Neuronal stem cell (in vitro differentiated cells): Measurements from ENCODE around the gene CORO2B.

Experiments used
- DNase-seq: peaks from one replicate; pipeline ENCODE4 v3.0.0-alpha.2; 2013; ENCODE audit warnings: low spot score
- H2AFZ ChIP-seq: one replicate; pipeline ENCODE4 v1.6.1; 2013; ENCODE audit warnings: mild to moderate bottlenecking, low read length, inconsistent platforms
- H2AK5ac ChIP-seq: 2 replicates; pipeline ENCODE4 v1.6.1; 2013; ENCODE audit warnings: low read depth, mild to moderate bottlenecking, inconsistent platforms, low read length, moderate library complexity, mixed read lengths
- H2BK120ac ChIP-seq: 2 replicates; pipeline ENCODE4 v1.6.1; 2013; ENCODE audit warnings: low read depth, mild to moderate bottlenecking, inconsistent platforms, low read length, moderate library complexity, mixed read lengths
- H2BK12ac ChIP-seq: one replicate; pipeline ENCODE4 v1.6.1; 2013; ENCODE audit warnings: low read length, inconsistent platforms
- H2BK15ac ChIP-seq: 2 replicates; pipeline ENCODE4 v1.6.1; 2013; ENCODE audit warnings: mild to moderate bottlenecking, low read length, inconsistent platforms, mixed read lengths
- H2BK5ac ChIP-seq: one replicate; pipeline ENCODE4 v1.6.1; 2013; ENCODE audit warnings: inconsistent platforms, mild to moderate bottlenecking, low read length, moderate library complexity
- H3K14ac ChIP-seq: one replicate; pipeline ENCODE4 v1.6.1; 2013; ENCODE audit warnings: low read length, inconsistent platforms
- H3K18ac ChIP-seq: 2 replicates; pipeline ENCODE4 v1.6.1; 2013; ENCODE audit warnings: low read length, inconsistent platforms
- H3K23ac ChIP-seq: 2 replicates; pipeline ENCODE4 v1.6.1; 2013; ENCODE audit warnings: low read depth, mild to moderate bottlenecking, mixed read lengths, low read length, inconsistent platforms; ENCODE audit not compliant: poor library complexity
- H3K27ac ChIP-seq: replicated peaks from 3 replicates; pipeline ENCODE4 v1.5.1; 2013; ENCODE audit warnings: low read length, inconsistent platforms
- H3K27me3 ChIP-seq, 3 experiments: 2 replicates each; pipeline ENCODE4 v1.6.1; 2013; ENCODE audit warnings: low read length in 3 of 3, mild to moderate bottlenecking in 2 of 3, inconsistent platforms in 1 of 3, low read depth in 1 of 3, mixed read lengths in 1 of 3, moderate library complexity in 1 of 3; ENCODE audit not compliant: control insufficient read depth in 3 of 3, insufficient read depth in 3 of 3
- H3K36me3 ChIP-seq, 2 donors: replicated peaks in 1 of 2; 2 replicates each; pipeline ENCODE4 v1.6.1; 2013; ENCODE audit warnings: low read length in 2 of 2; ENCODE audit not compliant: control insufficient read depth in 2 of 2, insufficient read depth in 2 of 2
- H3K4ac ChIP-seq: 2 replicates; pipeline ENCODE4 v1.6.1; 2013; ENCODE audit warnings: inconsistent platforms, mild to moderate bottlenecking, low read length, moderate library complexity
- H3K4me1 ChIP-seq, 2 donors: 1 replicate in 1 of 2; 2 replicates in 1 of 2; pipeline ENCODE4 v1.6.1; 2013; ENCODE audit warnings: low read length in 2 of 2, low read depth in 1 of 2; ENCODE audit not compliant: control insufficient read depth in 2 of 2, insufficient read depth in 1 of 2
- H3K4me2 ChIP-seq: one replicate; pipeline ENCODE4 v1.6.1; 2013; ENCODE audit warnings: mild to moderate bottlenecking, low read length, inconsistent platforms; ENCODE audit not compliant: insufficient read depth, poor library complexity, severe bottlenecking
- H3K4me3 ChIP-seq, 2 donors: 2 replicates each; pipeline ENCODE4 v1.5.1; 2013; ENCODE audit warnings: low read length in 2 of 2, mild to moderate bottlenecking in 2 of 2, inconsistent platforms in 1 of 2, moderate library complexity in 1 of 2
- H3K79me1 ChIP-seq: one replicate; pipeline ENCODE4 v1.6.1; 2013; ENCODE audit warnings: low read depth, mild to moderate bottlenecking, inconsistent platforms, low read length, moderate library complexity
- H3K9ac ChIP-seq: one replicate; pipeline ENCODE4 v1.6.1; 2013; ENCODE audit warnings: mild to moderate bottlenecking, low read depth, low read length, inconsistent platforms; ENCODE audit not compliant: poor library complexity
- H3K9me3 ChIP-seq, 2 donors: replicated peaks in 1 of 2; 2 replicates each; pipeline versions ENCODE3 to v1.6.1; 2013; ENCODE audit warnings: low read length in 2 of 2, mild to moderate bottlenecking in 2 of 2, inconsistent platforms in 1 of 2, low read depth in 1 of 2, mixed read lengths in 1 of 2, moderate library complexity in 1 of 2; ENCODE audit not compliant: control insufficient read depth in 2 of 2, insufficient read depth in 1 of 2
- H4K8ac ChIP-seq: one replicate; pipeline ENCODE4 v1.6.1; 2013; ENCODE audit warnings: low read depth, mild to moderate bottlenecking, inconsistent platforms, low read length, moderate library complexity
- H4K91ac ChIP-seq: one replicate; pipeline ENCODE4 v1.6.1; 2013; ENCODE audit warnings: low read length, low read depth, mild to moderate bottlenecking, inconsistent platforms; ENCODE audit not compliant: poor library complexity
- WGBS, 2 donors: extraction: QIAGEN DNeasy Blood & Tissue Kit; methylation state at CpG; one replicate each; pipeline ENCODE4 v1.1.7; 2013; ENCODE audit warnings: missing lambda C conversion rate in 2 of 2, mixed read lengths in 1 of 2; ENCODE audit not compliant: insufficient read length in 2 of 2, insufficient replicate concordance in 1 of 2; ENCODE audit errors: extremely low coverage in 2 of 2; 5-methylcytosine and 5-hydroxymethylcytosine counted together

The CORO2B gene

DNA sequence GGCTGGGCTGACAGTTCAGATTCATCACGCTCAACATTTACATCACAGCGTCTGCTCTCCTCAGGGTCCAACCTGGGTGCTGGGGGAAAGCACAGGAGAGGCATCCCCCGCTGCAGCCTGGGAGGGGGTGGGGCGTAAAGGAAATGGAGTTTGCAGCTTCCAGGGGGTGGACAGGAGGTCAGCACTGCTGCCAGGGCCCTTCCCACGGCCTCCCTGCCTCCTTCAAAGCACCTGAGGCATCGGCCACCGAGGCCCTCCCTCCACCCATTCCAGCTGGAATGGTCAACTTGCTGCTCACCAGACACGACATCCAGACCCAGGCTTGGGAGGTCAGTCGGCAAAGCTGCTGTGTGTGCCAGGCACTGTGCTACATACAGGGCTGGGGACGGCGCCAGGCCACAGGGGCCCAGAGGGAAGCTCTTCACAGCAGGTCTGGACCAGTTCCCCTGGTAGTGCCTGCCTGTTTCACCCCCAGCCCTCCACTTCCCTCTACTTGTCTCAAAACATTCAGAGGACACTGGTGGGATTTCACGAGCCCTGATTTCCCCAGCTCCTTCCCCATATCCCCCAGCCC lies 121.2 kb downstream of the CORO2B start:
- Histone ChIP-seq H2BK120ac (no peak overlapping the region), H3K4me1 (peaks cover 18 to 24% of the 10 kb centered on the region in 2 donors), H3K4me3 (no peak overlapping the region), H3K4ac (peak overlapping the region; percentile 85), H2BK15ac (peak overlapping the region; percentile 8), H3K9ac (peak overlapping the region; percentile 55), H2BK12ac (peak overlapping the region; percentile 80), H4K8ac (no peak overlapping the region), H3K14ac (no peak overlapping the region), H3K79me1 (no peaks in the 10 kb centered on the region), H2BK5ac (no peak overlapping the region), H4K91ac (no peak overlapping the region), H3K27ac (no peak overlapping the region), H2AFZ (peak overlapping the region; percentile 81), H3K18ac (peak overlapping the region; percentile 89), H3K4me2 (no peak overlapping the region), H2AK5ac (peak overlapping the region; percentile 95), H3K36me3 (peaks cover 0 to 10% of the 10 kb centered on the region in 2 donors), H3K23ac (peak overlapping the region; percentile 92), H3K27me3 (no peaks in the 10 kb centered on the region), H3K9me3 (peaks cover 0 to 3% of the 10 kb centered on the region in 2 donors)
- no peak for DNase-seq
- no CpG with 5 or more reads among the region's 12 CpGs for WGBS, 2 donors

DNA sequence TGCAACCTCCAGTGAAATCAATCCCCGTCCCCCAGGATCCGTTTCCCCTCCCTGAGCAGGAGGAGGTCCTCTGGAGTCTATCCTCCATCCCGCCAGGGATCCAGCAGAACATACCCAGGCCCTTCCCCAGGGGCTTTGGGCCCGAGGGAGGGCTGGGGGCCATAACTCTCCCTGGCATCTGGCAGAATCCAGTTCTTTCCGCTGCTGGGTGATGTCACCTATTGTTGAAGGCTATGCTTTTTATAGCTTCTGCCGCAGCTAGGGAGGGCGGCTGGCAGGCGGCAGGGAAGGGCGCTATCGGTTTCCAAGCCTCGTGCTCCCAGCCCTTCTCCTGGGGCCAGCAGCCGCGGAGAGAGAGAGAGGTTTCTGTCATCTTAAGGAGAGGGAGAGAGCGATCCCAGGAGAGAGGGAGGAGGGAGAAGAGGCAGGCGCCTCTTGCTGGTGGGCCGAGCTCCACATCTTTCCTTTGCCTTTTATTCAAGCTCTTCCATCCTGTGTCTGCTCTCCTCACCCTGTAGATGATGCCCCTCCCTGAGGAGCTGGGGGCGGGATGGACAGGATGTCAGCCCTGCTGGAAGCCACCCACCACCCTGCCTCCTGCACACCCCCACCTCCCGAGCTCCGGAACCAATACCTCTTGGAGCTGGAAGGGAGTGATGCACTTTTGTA lies 121.8 kb downstream of the CORO2B start:
- Histone ChIP-seq H4K8ac (no peak overlapping the region), H3K18ac (peak overlapping the region; percentile 59), H2AK5ac (no peak overlapping the region), H3K4ac (no peak overlapping the region), H3K27me3 (no peaks in the 10 kb centered on the region), H3K9me3 (peaks cover 0 to 3% of the 10 kb centered on the region in 2 donors), H3K23ac (no peak overlapping the region), H2BK5ac (no peak overlapping the region), H3K14ac (no peak overlapping the region), H2AFZ (peak overlapping the region; percentile 81), H3K4me1 (peaks cover 11 to 19% of the 10 kb centered on the region in 2 donors), H3K9ac (no peak overlapping the region), H2BK120ac (no peak overlapping the region), H2BK12ac (peak overlapping the region; percentile 80), H3K79me1 (no peaks in the 10 kb centered on the region), H3K4me2 (no peak overlapping the region), H3K36me3 (peaks cover 0 to 10% of the 10 kb centered on the region in 2 donors), H3K27ac (no peak overlapping the region), H4K91ac (no peak overlapping the region), H2BK15ac (peak overlapping the region; percentile 8), H3K4me3 (no peak overlapping the region)
- WGBS, 2 donors: no CpG with 5 or more reads among the region's 19 CpGs
- no peak for DNase-seq

- H3K9ac ChIP-seq: no peak overlapping the region
- H3K4me3 ChIP-seq: no peak overlapping the region
- H3K27me3 ChIP-seq: no peaks in the 10 kb centered on the region
- no peak overlapping the region for H2BK5ac ChIP-seq
- H4K8ac ChIP-seq: no peak overlapping the region
- H3K27ac ChIP-seq: no peak overlapping the region
- DNase-seq: no peak
- H3K18ac ChIP-seq: no peak overlapping the region
- H3K4ac ChIP-seq: no peak overlapping the region
- no peak overlapping the region for H2BK12ac ChIP-seq
- no peaks in the 10 kb centered on the region for H3K79me1 ChIP-seq
- H3K9me3 ChIP-seq: no peaks in the 10 kb centered on the region
- H3K23ac ChIP-seq: no peak overlapping the region
- peaks cover 11 to 19% of the 10 kb centered on the region in 2 donors for H3K4me1 ChIP-seq
- no peak overlapping the region for H4K91ac ChIP-seq
- H2AFZ ChIP-seq: no peak overlapping the region
- peaks cover 0 to 5% of the 10 kb centered on the region in 2 donors for H3K36me3 ChIP-seq
- H3K14ac ChIP-seq: no peak overlapping the region
- H3K4me2 ChIP-seq: no peak overlapping the region
- H2AK5ac ChIP-seq: no peak overlapping the region
- WGBS, 2 donors: no CpG with 5 or more reads among the region's 6 CpGs
- H2BK120ac ChIP-seq: no peak overlapping the region
- H2BK15ac ChIP-seq: no peak overlapping the region
Measured at GRCh38 chr15:68701886-68702285, 123.1 kb downstream of the CORO2B start.

DNA sequence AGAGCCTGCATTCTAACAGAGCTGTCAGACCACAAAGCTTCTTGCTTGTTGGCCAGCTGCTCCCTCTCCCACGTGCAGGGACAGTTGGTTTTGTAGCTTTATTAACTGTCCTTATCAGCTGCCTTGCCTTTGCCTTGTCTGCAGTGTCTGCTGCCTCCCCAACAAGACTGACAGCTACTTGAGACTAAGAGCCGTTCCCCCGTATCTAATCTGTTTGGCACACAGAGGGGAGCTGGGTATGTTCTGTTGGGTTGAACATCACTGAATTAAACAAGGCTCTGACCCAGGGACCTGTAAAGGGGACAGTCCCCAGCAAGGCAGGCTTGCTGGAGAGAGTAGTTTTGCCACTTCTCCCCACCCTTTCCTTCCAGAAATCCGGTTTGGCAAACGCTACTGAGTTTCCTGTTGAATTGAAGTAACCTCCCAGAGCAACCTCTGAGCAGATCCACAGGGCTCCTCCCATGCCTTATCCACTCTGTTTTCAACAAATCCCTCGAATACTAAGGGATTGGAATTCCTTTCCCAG lies 125.8 kb downstream of the CORO2B start:
- H2AFZ ChIP-seq: no peak overlapping the region
- no peaks in the 10 kb centered on the region for H3K9me3 ChIP-seq
- no peak overlapping the region for H4K8ac ChIP-seq
- no peaks in the 10 kb centered on the region for H3K36me3 ChIP-seq
- no CpG with 5 or more reads among the region's 6 CpGs for WGBS, 2 donors
- no peak overlapping the region for H2BK5ac ChIP-seq
- no peak overlapping the region for H3K18ac ChIP-seq
- no peak for DNase-seq
- no peak overlapping the region for H2BK12ac ChIP-seq
- no peak overlapping the region for H3K4me3 ChIP-seq
- H3K4me1 ChIP-seq: peaks cover 11 to 15% of the 10 kb centered on the region in 2 donors
- H3K79me1 ChIP-seq: no peaks in the 10 kb centered on the region
- no peak overlapping the region for H3K27ac ChIP-seq
- no peak overlapping the region for H3K4me2 ChIP-seq
- no peak overlapping the region for H4K91ac ChIP-seq
- no peak overlapping the region for H2AK5ac ChIP-seq
- H3K23ac ChIP-seq: no peak overlapping the region
- H3K14ac ChIP-seq: no peak overlapping the region
- H2BK15ac ChIP-seq: no peak overlapping the region
- no peak overlapping the region for H3K4ac ChIP-seq
- no peak overlapping the region for H3K9ac ChIP-seq
- H2BK120ac ChIP-seq: no peak overlapping the region
- no peaks in the 10 kb centered on the region for H3K27me3 ChIP-seq
